ENCODE measurements around the gene CRYBB1. TPM values are rescaled to one million over a fixed set of nuclear protein-coding genes. Genes with fewer than 3 reads are reported as not detected.
"Not testable (repeated sequence)": the region's sequence is repeated elsewhere in the genome, so short reads cannot be mapped to it uniquely, and the experiment has no call there.

CRYBB1 gene
- total RNA-seq, 1 experiment from 2014 or later: 1.9 TPM

DNA sequence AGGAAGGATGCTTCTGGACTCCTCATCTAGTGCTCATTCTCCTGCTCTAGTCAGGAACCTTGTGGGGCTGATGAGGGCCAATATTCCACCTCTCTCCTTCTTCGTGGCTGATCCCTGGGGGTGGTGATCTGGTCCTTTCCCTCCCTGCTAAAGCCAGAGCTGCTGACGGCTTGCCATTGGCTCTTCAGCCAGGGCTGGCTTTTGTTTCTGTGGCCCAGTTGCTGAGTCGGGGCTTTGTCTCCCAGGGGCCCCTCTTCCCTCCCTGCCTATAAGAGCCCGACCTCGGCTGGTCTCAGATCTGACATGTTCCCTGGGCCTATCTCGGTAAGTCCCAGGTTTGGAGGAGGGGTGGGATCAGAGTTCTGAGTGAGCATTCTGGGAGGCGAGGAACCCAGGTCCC lies 3.8 kb upstream of the CRYBB1 start, which contains the start of gene CRYBA4:
CRYBA4 (plus strand) TSS at position 301 of the 400 bp plus-strand sequence. CDS start 634 bp downstream, outside the sequence.
- H3K27me3 ChIP-seq (ENCODE audit: control insufficient read depth, insufficient read depth, low read length): no peaks in the 10 kb centered on the region; the same call in 1 of the 2 replicates
- DNase-seq: peak; percentile 53
- no peak within 1 kb of the TSS for H3K4me3 ChIP-seq (ENCODE audit: insufficient read depth, low read depth, low read length)
- no peaks in the 10 kb centered on the region for H3K36me3 ChIP-seq (replicated peaks; ENCODE audit: control insufficient read depth, insufficient read depth, low read length)

DNA sequence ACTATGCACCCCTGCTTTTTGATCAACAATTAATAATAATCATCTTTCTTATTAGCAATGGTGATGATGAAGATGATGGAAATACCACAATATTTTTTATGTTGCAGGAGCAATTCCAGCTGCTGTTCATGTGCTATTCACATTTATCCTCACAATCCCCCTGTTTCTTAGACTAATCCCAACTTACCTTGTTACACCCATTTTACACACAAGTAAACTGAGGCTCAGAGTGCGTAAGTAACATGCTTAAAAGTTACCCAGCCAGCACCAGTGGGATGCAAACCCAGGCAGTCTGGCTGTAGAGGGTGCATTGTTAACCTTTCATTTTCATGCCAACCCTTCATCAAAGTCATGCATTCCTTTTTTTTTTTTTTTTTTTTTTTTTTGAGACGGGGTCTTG lies 2.4 kb upstream of the CRYBB1 start:
- no peaks in the 10 kb centered on the region; the same call in 1 of the 2 replicates for H3K27me3 ChIP-seq (ENCODE audit: control insufficient read depth, insufficient read depth, low read length)
- no peak for DNase-seq
- no peaks in the 10 kb centered on the region for H3K36me3 ChIP-seq (replicated peaks; ENCODE audit: control insufficient read depth, insufficient read depth, low read length)
- H3K4me3 ChIP-seq (ENCODE audit: insufficient read depth, low read depth, low read length): no peak overlapping the region

DNA sequence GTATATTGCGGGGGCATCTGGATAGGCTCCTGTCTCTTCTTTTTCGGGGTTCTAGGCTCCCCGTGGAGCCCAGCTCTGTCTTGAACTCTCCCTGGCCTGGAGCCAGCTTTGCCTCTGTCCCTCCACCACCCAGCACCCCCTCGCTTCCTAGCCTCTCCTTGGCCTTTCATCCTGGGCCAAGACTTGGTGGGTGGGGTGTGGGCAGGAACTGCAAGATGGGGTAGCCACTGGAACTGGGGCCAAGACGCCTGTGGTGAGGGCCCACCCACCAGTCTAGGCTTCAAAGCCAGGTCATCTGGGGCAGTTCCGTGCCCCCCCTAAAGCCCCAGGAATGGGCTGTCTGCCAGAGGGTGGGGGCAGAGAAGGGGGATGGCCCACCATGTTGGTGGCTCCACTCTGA lies 1.7 kb upstream of the CRYBB1 start:
- H3K27me3 ChIP-seq (ENCODE audit: control insufficient read depth, insufficient read depth, low read length): peaks cover 1% of the 10 kb centered on the region; the same call in 1 of the 2 replicates
- H3K36me3 ChIP-seq (replicated peaks; ENCODE audit: control insufficient read depth, insufficient read depth, low read length): no peaks in the 10 kb centered on the region
- peak; percentile 21 for DNase-seq
- no peak overlapping the region for H3K4me3 ChIP-seq (ENCODE audit: insufficient read depth, low read depth, low read length)

- Histone ChIP-seq H3K4me3 (ENCODE audit: insufficient read depth, low read depth, low read length) (no peak overlapping the region), H3K36me3 (replicated peaks; ENCODE audit: control insufficient read depth, insufficient read depth, low read length) (no peaks in the 10 kb centered on the region), H3K27me3 (ENCODE audit: control insufficient read depth, insufficient read depth, low read length) (peaks cover 1% of the 10 kb centered on the region; the same call in 1 of the 2 replicates)
- DNase-seq: peak; percentile 13
Measured at GRCh38 chr22:26618455-26618854, 628 bp upstream of the CRYBB1 start.

DNA sequence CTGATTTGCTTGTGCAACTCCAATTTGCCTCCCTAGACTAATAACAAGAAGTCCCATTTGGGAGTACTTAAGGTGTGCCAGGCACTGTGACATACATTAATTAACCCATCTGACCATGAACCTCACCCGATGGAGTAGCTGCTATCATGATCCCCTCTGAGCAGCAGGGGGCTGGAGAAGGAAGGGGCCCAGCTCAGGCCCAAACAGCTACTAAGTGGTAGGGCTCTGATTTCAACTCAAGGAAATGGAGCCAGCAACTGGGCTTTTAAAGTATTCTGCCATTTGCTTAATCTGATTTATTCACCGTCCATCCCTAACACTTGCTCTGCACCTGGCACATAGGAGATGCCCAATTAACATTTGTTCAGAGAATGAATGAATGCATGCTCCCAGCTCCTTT lies 1.2 kb downstream of the CRYBB1 start:
- H3K27me3 ChIP-seq (ENCODE audit: control insufficient read depth, insufficient read depth, low read length): peaks cover 10% of the 10 kb centered on the region; the same call in 1 of the 2 replicates
- peak; percentile 56 for DNase-seq
- no peaks in the 10 kb centered on the region for H3K36me3 ChIP-seq (replicated peaks; ENCODE audit: control insufficient read depth, insufficient read depth, low read length)
- no peak overlapping the region for H3K4me3 ChIP-seq (ENCODE audit: insufficient read depth, low read depth, low read length)

GRCh38 chr22:26615830-26616435 lies 1.9 kb downstream of the CRYBB1 start:
- H3K4me3 ChIP-seq (ENCODE audit: insufficient read depth, low read depth, low read length): no peak overlapping the region
- H3K27me3 ChIP-seq (ENCODE audit: control insufficient read depth, insufficient read depth, low read length): peaks cover 10% of the 10 kb centered on the region; the same call in 1 of the 2 replicates
- peak; percentile 47 for DNase-seq
- no peaks in the 10 kb centered on the region for H3K36me3 ChIP-seq (replicated peaks; ENCODE audit: control insufficient read depth, insufficient read depth, low read length)

DNA sequence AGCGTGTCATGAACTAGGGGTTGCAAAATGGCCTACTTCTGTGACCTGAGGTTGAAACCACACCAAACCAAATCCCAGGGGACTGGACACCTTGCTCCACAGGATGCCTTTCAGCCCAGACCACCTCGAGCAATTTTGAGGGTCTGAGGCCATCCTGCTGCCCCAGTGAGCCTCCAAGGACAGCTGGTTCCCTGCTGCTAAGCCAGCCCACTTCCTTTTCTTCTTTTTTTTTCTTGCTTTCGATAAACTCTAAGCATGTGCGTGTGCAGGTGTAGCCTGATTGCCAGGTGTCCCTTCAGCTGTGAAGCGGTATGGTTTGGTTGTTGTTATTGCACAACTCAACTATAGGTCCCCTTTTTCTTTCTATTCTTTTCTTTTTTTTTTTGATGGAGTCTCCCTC lies 2.7 kb downstream of the CRYBB1 start:
- DNase-seq: peak; percentile 37
- Histone ChIP-seq H3K36me3 (replicated peaks; ENCODE audit: control insufficient read depth, insufficient read depth, low read length) (no peaks in the 10 kb centered on the region), H3K27me3 (ENCODE audit: control insufficient read depth, insufficient read depth, low read length) (peaks cover 10% of the 10 kb centered on the region; the same call in 1 of the 2 replicates), H3K4me3 (ENCODE audit: insufficient read depth, low read depth, low read length) (no peak overlapping the region)

GRCh38 chr22:26614322-26614721 lies 3.5 kb downstream of the CRYBB1 start:
- Histone ChIP-seq H3K4me3 (ENCODE audit: insufficient read depth, low read depth, low read length) (no peak overlapping the region), H3K27me3 (ENCODE audit: control insufficient read depth, insufficient read depth, low read length) (peaks cover 10% of the 10 kb centered on the region; the same call in 1 of the 2 replicates), H3K36me3 (replicated peaks; ENCODE audit: control insufficient read depth, insufficient read depth, low read length) (no peaks in the 10 kb centered on the region)
- peak; percentile 24 for DNase-seq

DNA sequence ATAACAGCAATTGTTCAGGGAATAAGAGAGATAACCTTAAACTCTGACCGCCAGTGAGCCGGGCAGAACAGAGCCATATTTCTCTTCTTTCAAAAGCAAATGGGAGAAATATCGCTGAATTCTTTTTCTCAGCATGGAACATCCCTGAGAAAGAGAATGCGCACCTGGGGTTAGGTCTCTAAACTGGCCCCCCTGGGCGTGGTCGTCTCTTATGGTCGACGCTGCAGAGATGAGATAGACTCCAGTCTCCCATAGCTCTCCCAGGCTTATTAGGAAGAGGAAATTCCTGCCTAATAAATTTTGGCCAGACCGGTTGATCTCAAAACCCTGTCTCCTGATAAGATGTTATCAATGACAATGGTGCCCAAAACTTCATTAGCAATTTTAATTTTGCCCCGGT lies 4.1 kb downstream of the CRYBB1 start:
- not testable (repeated sequence) for H3K4me3 ChIP-seq (ENCODE audit: insufficient read depth, low read depth, low read length); DNase-seq; H3K36me3 ChIP-seq (replicated peaks; ENCODE audit: control insufficient read depth, insufficient read depth, low read length)
- H3K27me3 ChIP-seq (ENCODE audit: control insufficient read depth, insufficient read depth, low read length): peaks cover 10% of the 10 kb centered on the region; the same call in 1 of the 2 replicates

- Histone ChIP-seq H3K36me3 (replicated peaks; ENCODE audit: control insufficient read depth, insufficient read depth, low read length) (no peaks in the 10 kb centered on the region), H3K4me3 (ENCODE audit: insufficient read depth, low read depth, low read length) (no peak overlapping the region), H3K27me3 (ENCODE audit: control insufficient read depth, insufficient read depth, low read length) (peaks cover 10% of the 10 kb centered on the region; the same call in 1 of the 2 replicates)
- DNase-seq: peak; percentile 14
Measured at GRCh38 chr22:26612652-26613051, 5.2 kb downstream of the CRYBB1 start.

- H3K27me3 ChIP-seq (ENCODE audit: control insufficient read depth, insufficient read depth, low read length): peaks cover 10% of the 10 kb centered on the region; the same call in 1 of the 2 replicates
- H3K36me3 ChIP-seq (replicated peaks; ENCODE audit: control insufficient read depth, insufficient read depth, low read length): no peaks in the 10 kb centered on the region
- no peak overlapping the region for H3K4me3 ChIP-seq (ENCODE audit: insufficient read depth, low read depth, low read length)
- DNase-seq: no peak
Measured at GRCh38 chr22:26610996-26611395, 6.8 kb downstream of the CRYBB1 start.

- DNase-seq: no peak
- Histone ChIP-seq H3K4me3 (ENCODE audit: insufficient read depth, low read depth, low read length) (no peak overlapping the region), H3K36me3 (replicated peaks; ENCODE audit: control insufficient read depth, insufficient read depth, low read length) (no peaks in the 10 kb centered on the region), H3K27me3 (ENCODE audit: control insufficient read depth, insufficient read depth, low read length) (peaks cover 10% of the 10 kb centered on the region; the same call in 1 of the 2 replicates)
Measured at GRCh38 chr22:26610072-26610958, 7.5 kb downstream of the CRYBB1 start.

GRCh38 chr22:26609287-26609686 lies 8.5 kb downstream of the CRYBB1 start:
- no peak overlapping the region for H3K4me3 ChIP-seq (ENCODE audit: insufficient read depth, low read depth, low read length)
- H3K27me3 ChIP-seq (ENCODE audit: control insufficient read depth, insufficient read depth, low read length): peaks cover 9% of the 10 kb centered on the region; the same call in 1 of the 2 replicates
- no peak for DNase-seq
- no peaks in the 10 kb centered on the region for H3K36me3 ChIP-seq (replicated peaks; ENCODE audit: control insufficient read depth, insufficient read depth, low read length)

DNA sequence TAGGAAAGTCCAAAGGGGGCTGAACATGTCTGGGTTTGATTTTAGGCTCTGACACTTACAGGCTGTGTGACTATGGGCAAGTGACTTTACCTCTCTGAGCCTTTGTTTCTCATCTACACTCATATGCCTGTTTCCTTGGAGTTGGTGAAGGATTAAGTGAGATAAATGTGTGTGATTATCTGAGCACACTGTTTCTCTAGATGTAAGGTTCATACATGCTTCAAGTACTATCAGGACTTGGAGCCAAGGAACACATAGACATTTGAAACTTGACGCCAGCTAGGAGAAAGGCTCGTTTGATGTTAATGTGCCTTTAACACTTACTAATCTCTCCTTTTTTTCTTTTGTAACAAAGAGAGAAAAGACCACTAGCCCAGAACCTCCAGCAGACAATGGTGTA lies 9.7 kb downstream of the CRYBB1 start:
- Histone ChIP-seq H3K4me3 (ENCODE audit: insufficient read depth, low read depth, low read length) (no peak overlapping the region), H3K36me3 (replicated peaks; ENCODE audit: control insufficient read depth, insufficient read depth, low read length) (no peaks in the 10 kb centered on the region), H3K27me3 (ENCODE audit: control insufficient read depth, insufficient read depth, low read length) (peaks cover 8% of the 10 kb centered on the region; the same call in 1 of the 2 replicates)
- DNase-seq: no peak

GRCh38 chr22:26606611-26607010 lies 11.2 kb downstream of the CRYBB1 start:
- Histone ChIP-seq H3K27me3 (ENCODE audit: control insufficient read depth, insufficient read depth, low read length) (no peaks in the 10 kb centered on the region; the same call in 1 of the 2 replicates), H3K4me3 (ENCODE audit: insufficient read depth, low read depth, low read length) (no peak overlapping the region), H3K36me3 (replicated peaks; ENCODE audit: control insufficient read depth, insufficient read depth, low read length) (no peaks in the 10 kb centered on the region)
- no peak for DNase-seq

All from H7 (cell line).